ENCODE measurements around the gene EIF4H.

- TF ChIP-seq, protein P1, sequence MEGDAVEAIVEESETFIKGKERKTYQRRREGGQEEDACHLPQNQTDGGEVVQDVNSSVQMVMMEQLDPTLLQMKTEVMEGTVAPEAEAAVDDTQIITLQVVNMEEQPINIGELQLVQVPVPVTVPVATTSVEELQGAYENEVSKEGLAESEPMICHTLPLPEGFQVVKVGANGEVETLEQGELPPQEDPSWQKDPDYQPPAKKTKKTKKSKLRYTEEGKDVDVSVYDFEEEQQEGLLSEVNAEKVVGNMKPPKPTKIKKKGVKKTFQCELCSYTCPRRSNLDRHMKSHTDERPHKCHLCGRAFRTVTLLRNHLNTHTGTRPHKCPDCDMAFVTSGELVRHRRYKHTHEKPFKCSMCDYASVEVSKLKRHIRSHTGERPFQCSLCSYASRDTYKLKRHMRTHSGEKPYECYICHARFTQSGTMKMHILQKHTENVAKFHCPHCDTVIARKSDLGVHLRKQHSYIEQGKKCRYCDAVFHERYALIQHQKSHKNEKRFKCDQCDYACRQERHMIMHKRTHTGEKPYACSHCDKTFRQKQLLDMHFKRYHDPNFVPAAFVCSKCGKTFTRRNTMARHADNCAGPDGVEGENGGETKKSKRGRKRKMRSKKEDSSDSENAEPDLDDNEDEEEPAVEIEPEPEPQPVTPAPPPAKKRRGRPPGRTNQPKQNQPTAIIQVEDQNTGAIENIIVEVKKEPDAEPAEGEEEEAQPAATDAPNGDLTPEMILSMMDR (IDR thresholded peaks at IDR 0.05; ENCODE audit: insufficient read depth, low read depth, low read length) = no peak
- TF ChIP-seq EZH2 (IDR thresholded peaks at IDR 0.05; ENCODE audit: insufficient read depth, low read length) = no peak
Observed at GRCh38 chr7:74197449-74198124, 23.4 kb downstream of the EIF4H start.
